Gastrocnemius medialis (tissue), 4 donors: ENCODE measurements around the gene XPO6. TPM values are rescaled to one million over a fixed set of nuclear protein-coding genes. Genes with fewer than 3 reads are reported as not detected.

Experiments
- ATAC-seq, 2 donors: fragments of 150-250 bp; one replicate each; pipeline ENCODE4 v1.9.1; 2016
- DNase-seq, 2 donors: peaks; one replicate each; pipeline ENCODE4 v3.0.0-alpha.2; 2019
- H3K27ac ChIP-seq, 4 donors: fragments of 200-600 bp; sonication (generic); 1 replicate in 1 of 4; 2 replicates in 3 of 4; pipeline ENCODE4 v1.5.1; 2016 to 2018; ENCODE audit warnings: mild to moderate bottlenecking in 2 of 4, moderate library complexity in 1 of 4
- H3K27me3 ChIP-seq, 3 donors: fragments of 200-600 bp; sonication (generic) in 2 of 3; 1 replicate in 1 of 3; 2 replicates in 2 of 3; pipeline versions ENCODE4 v1.5.1 to v1.6.0; 2016 to 2019; ENCODE audit warnings: mild to moderate bottlenecking in 1 of 3, moderate library complexity in 1 of 3
- H3K36me3 ChIP-seq, 2 donors: fragments of 200-600 bp; sonication (generic) in 1 of 2; one replicate each; pipeline ENCODE4 v1.5.1; 2017 to 2018
- H3K4me1 ChIP-seq, 2 donors: fragments of 200-600 bp; sonication (generic) in 1 of 2; one replicate each; pipeline ENCODE4 v1.5.1; 2016 to 2017; ENCODE audit warnings: mild to moderate bottlenecking in 2 of 2
- H3K4me3 ChIP-seq, 4 donors: fragments of 200-600 bp; sonication (generic) in 3 of 4; 1 replicate in 1 of 4; 2 replicates in 3 of 4; pipeline ENCODE4 v1.5.1; 2016 to 2019; ENCODE audit warnings: mild to moderate bottlenecking in 2 of 4
- H3K9me3 ChIP-seq, 3 donors: fragments of 200-600 bp; sonication (generic) in 2 of 3; 1 replicate in 1 of 3; 2 replicates in 2 of 3; pipeline ENCODE4 v1.5.1; 2016 to 2019
- POLR2A ChIP-seq, 2 donors: fragments of 450-650 bp; IDR thresholded peaks; one replicate each; pipeline ENCODE4 v1.6.1; 2017; ENCODE audit warnings: antibody characterized with exemption in 2 of 2, mild to moderate bottlenecking in 2 of 2, moderate library complexity in 2 of 2
- in situ Hi-C, 4 donors: fragments of 200-750 bp; cut with MboI; loops; one replicate each; pipeline versions ENCODE4 v1.15.0 to v1.8.0; 2017; ENCODE audit warnings: low sequenced_read_pairs in 4 of 4
- intact Hi-C: fragments of 100-400 bp; cut with DNase I; formaldehyde crosslinking; loops from one replicate; pipeline ENCODE4 v1.15.1; 2023; ENCODE audit warnings: low total_unique reads
- total RNA-seq, 4 donors: library from RNA; depleted of rRNA; stranded (reverse); fragments of >200 nt; gene quantifications; one replicate each; pipeline versions ENCODE4 v1.1.0 to v1.2.3, GENCODE V29; 2016
- TF ChIP-seq, protein P1 (sequence below), 5 experiments: fragments of 450-650 bp in 3 of 5; fragments of 200-600 bp in 2 of 5; sonication (generic) in 2 of 5; IDR thresholded peaks in 4 of 5; conservative IDR thresholded peaks in 1 of 5; 1 replicate in 4 of 5; 2 replicates in 1 of 5; pipeline ENCODE4 v1.5.1; 2016 to 2019; ENCODE audit warnings: antibody characterized with exemption in 5 of 5, mild to moderate bottlenecking in 3 of 5, moderate library complexity in 3 of 5

The XPO6 gene
- total RNA-seq, 4 donors from 2014 or later = 20.9 to 40.1 (median 29.6) TPM

DNA sequence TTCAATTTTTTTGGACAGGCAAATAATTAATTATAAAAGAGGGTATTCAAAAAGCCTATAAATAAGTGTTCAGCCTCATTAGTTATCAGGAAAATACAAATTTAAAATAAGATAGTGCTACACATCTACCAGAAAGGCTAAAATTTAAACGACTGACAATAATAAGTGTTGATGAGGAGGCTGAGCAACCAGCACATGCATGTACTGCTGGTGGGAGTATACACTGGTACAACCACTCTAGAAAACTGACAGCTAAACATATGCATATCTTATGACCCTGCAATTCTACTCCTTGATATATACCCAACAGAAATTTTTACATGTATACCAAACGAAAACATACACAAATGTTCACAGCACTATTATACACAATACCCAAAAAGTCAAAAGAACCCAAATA is 27.1 kb downstream of the XPO6 start:
- Histone ChIP-seq H3K27ac (no peak overlapping the region), H3K36me3 (no peaks in the 10 kb centered on the region), H3K9me3 (no peaks in the 10 kb centered on the region), H3K27me3 (no peaks in the 10 kb centered on the region), H3K4me1 (peaks cover 17 to 34% of the 10 kb centered on the region in 2 donors), H3K4me3 (no peak overlapping the region)
- DNase-seq (no peak), ATAC-seq (no peak)
- intact Hi-C loops (no loop called here), in situ Hi-C loops (no loop called here)
- TF ChIP-seq, protein P1, sequence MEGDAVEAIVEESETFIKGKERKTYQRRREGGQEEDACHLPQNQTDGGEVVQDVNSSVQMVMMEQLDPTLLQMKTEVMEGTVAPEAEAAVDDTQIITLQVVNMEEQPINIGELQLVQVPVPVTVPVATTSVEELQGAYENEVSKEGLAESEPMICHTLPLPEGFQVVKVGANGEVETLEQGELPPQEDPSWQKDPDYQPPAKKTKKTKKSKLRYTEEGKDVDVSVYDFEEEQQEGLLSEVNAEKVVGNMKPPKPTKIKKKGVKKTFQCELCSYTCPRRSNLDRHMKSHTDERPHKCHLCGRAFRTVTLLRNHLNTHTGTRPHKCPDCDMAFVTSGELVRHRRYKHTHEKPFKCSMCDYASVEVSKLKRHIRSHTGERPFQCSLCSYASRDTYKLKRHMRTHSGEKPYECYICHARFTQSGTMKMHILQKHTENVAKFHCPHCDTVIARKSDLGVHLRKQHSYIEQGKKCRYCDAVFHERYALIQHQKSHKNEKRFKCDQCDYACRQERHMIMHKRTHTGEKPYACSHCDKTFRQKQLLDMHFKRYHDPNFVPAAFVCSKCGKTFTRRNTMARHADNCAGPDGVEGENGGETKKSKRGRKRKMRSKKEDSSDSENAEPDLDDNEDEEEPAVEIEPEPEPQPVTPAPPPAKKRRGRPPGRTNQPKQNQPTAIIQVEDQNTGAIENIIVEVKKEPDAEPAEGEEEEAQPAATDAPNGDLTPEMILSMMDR (IDR thresholded peaks at IDR 0.05 in 4 of 5, conservative IDR thresholded peaks at IDR 0.05 in 1 of 5) = no peak
- no peak for TF ChIP-seq POLR2A (IDR thresholded peaks at IDR 0.05)

DNA sequence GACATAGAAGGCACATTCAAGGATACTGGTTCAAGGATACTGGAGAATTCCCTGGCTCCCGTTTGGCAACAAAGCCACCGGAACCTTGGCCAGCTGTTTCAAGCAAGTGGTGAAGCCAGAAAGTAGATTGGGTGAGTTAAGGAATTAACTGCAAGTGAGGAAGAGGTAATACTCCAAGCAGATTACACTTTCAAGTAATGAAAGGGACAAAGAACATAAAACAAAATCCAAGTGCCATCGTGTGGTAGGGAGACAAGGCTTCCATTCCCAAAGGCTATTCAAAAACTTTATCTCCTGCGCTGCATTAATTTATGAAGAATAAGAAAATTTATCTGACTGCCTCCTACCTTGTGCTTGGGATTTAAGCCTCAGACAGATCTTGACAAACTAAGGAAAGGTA is 27.8 kb downstream of the XPO6 start:
- intact Hi-C loops = no loop called here
- in situ Hi-C loops = no loop called here

DNA sequence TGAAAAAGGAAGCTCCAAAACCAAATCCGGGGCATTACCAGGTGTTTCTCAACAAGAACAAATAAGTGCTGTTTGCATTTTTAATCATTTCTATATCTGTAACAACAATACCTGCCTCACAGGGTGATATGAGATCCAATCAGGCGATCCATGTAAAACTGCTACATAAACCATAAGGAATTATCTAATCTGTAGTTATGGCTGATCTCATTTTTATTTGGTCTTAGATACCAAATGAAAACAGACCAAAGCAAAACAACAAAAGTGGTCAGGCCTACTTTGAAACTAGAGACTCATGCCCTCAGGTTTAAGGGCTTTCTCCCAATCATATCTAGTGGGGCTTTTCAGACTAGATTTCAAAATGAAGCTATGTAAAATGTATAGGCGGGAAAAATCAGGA is 28.3 kb downstream of the XPO6 start:
- no peak for DNase-seq
- Histone ChIP-seq H3K9me3 (no peaks in the 10 kb centered on the region), H3K27ac (no peak overlapping the region), H3K4me1 (peaks cover 17 to 34% of the 10 kb centered on the region in 2 donors), H3K36me3 (no peaks in the 10 kb centered on the region), H3K4me3 (no peak overlapping the region), H3K27me3 (no peaks in the 10 kb centered on the region)
- intact Hi-C loops = no loop called here
- no peak for ATAC-seq
- in situ Hi-C loops = no loop called here
- TF ChIP-seq POLR2A (IDR thresholded peaks at IDR 0.05) = no peak
- TF ChIP-seq, protein P1 (IDR thresholded peaks at IDR 0.05 in 4 of 5, conservative IDR thresholded peaks at IDR 0.05 in 1 of 5) = no peak

More for the DNA sequence above, 27.8 kb downstream of the XPO6 start:
- H3K9me3 ChIP-seq = no peaks in the 10 kb centered on the region
- H3K4me1 ChIP-seq = peaks cover 17 to 34% of the 10 kb centered on the region in 2 donors
- no peak overlapping the region for H3K27ac ChIP-seq
- H3K27me3 ChIP-seq = no peaks in the 10 kb centered on the region
- DNase-seq (no peak), ATAC-seq (no peak)
- TF ChIP-seq POLR2A (IDR thresholded peaks at IDR 0.05) = no peak
- TF ChIP-seq, protein P1 (IDR thresholded peaks at IDR 0.05 in 4 of 5, conservative IDR thresholded peaks at IDR 0.05 in 1 of 5) = no peak
- H3K36me3 ChIP-seq = no peaks in the 10 kb centered on the region
- H3K4me3 ChIP-seq = no peak overlapping the region

DNA sequence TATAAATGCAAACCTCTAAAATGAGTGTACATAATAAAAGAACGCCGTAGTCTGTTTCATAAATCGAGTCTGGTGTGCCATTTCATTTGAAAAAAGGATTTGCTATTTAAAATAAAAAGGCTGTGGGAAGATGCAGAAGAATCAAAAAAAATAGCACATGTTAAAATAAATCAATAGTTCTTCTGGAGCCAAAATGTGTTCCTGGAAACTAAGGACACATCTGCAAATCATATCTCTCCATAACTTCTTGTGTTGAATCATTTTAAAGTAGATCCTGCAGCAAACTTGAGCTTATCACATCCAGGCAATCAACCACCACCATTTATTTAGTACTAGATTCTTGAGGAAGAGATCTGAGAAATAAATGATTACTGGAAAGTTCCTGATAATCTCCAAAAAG is 29.0 kb downstream of the XPO6 start:
- Histone ChIP-seq H3K27me3 (no peaks in the 10 kb centered on the region), H3K9me3 (no peaks in the 10 kb centered on the region), H3K27ac (no peak overlapping the region), H3K36me3 (no peaks in the 10 kb centered on the region), H3K4me1 (peaks cover 17 to 34% of the 10 kb centered on the region in 2 donors), H3K4me3 (no peak overlapping the region)
- intact Hi-C loops = no loop called here
- in situ Hi-C loops = no loop called here
- DNase-seq = no peak
- TF ChIP-seq, protein P1 (IDR thresholded peaks at IDR 0.05 in 4 of 5, conservative IDR thresholded peaks at IDR 0.05 in 1 of 5) = no peak
- no peak for TF ChIP-seq POLR2A (IDR thresholded peaks at IDR 0.05)
- ATAC-seq = no peak

DNA sequence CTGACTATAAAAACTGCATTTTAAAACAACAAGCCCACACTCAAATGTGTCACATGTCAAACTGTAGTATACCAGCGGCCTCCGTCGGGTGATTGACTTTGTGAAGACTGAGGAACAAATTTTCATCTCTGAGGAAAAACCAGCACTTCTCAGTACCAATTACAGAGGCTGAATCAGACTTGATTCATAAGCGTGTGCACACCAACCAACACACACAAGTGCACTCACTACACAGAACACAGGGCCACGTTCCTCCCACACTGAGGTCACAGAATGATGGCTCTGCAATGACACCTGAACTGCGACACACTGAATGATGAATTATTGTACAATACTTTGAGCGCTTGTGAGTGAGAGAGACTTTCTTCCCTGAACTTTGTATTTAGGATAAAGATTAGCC is 29.6 kb downstream of the XPO6 start:
- Histone ChIP-seq H3K9me3 (no peaks in the 10 kb centered on the region), H3K27ac (peak overlapping the region in 1 of 4 donors; percentile 20), H3K4me3 (no peak overlapping the region), H3K36me3 (peaks cover 0 to 5% of the 10 kb centered on the region in 2 donors), H3K27me3 (no peaks in the 10 kb centered on the region), H3K4me1 (peaks cover 17 to 34% of the 10 kb centered on the region in 2 donors)
- no peak for TF ChIP-seq POLR2A (IDR thresholded peaks at IDR 0.05)
- TF ChIP-seq, protein P1 (IDR thresholded peaks at IDR 0.05 in 4 of 5, conservative IDR thresholded peaks at IDR 0.05 in 1 of 5) = no peak
- ATAC-seq = no peak
- in situ Hi-C loops = no loop called here
- intact Hi-C loops = no loop called here
- DNase-seq = no peak
